AG09319 (cell line): ENCODE measurements around the gene BPTF.

Source experiments
- DNase-seq: peaks from one replicate; pipeline ENCODE4 v3.0.0-alpha.2; 2010; ENCODE audit warnings: low read depth; ENCODE audit errors: extremely low read depth
- CTCF ChIP-seq: IDR thresholded peaks from 2 replicates; pipeline ENCODE4 v1.5.1; 2011; ENCODE audit warnings: low read depth, mild to moderate bottlenecking, inconsistent platforms, low read length, moderate library complexity

BPTF gene

GRCh38 chr17:67824735-67825626 lies at the start of gene BPTF:
BPTF (plus strand) TSS chr17:67825503; CDS start chr17:67825725, 222 bp downstream.
- peak; percentile 68 for DNase-seq

GRCh38 chr17:67779098-67779672 lies 46.1 kb upstream of the BPTF start:
- peak; percentile 54 for TF ChIP-seq CTCF
- DNase-seq: no peak

More at GRCh38 chr17:67824735-67825626, at the start of gene BPTF:
- TF ChIP-seq CTCF: peak; percentile 55

GRCh38 chr17:67784364-67785121 lies 40.8 kb upstream of the BPTF start:
- no peak for DNase-seq
- no peak for TF ChIP-seq CTCF

GRCh38 chr17:67785122-67785477 lies 40.2 kb upstream of the BPTF start:
- DNase-seq: no peak
- no peak for TF ChIP-seq CTCF

GRCh38 chr17:67785504-67785903 lies 39.8 kb upstream of the BPTF start:
- no peak for DNase-seq
- TF ChIP-seq CTCF: no peak

- peak; percentile 79 for TF ChIP-seq CTCF
- DNase-seq: peak; percentile 36
These were observed 24.8 kb upstream of the BPTF start for GRCh38 chr17:67800495-67800928.
